HuH-7 (cell line): ENCODE measurements around the gene AHRR.
A peak's percentile ranks its signal among the peaks of the same experiment; 100 is the strongest.
"Not testable (repeated sequence)": the region's sequence is repeated elsewhere in the genome, so short reads cannot be mapped to it uniquely, and the experiment has no call there.

Experiments used
- DNase-seq: peaks from one replicate; pipeline ENCODE4 v3.0.0; 2011; ENCODE audit warnings: low spot score

Gene AHRR

DNA sequence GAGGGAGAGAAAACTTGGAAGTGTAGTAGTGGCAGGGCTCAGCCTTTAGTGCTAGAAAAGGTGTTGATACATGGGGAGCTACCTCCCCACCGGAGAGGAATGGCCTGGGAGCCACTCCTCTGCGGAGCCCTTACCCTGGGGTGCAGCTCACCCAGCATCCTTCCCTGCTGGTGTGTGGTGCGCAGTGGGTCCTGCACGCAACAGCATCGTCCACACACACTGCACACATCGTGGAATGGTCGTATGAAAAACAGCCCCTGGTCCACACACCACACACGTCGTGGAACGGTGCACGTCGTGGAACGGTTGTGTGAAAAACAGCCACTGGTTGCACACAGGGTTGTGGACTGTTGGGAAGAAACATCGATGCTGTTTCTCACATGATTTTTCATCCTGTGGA is 16.1 kb upstream of the AHRR start:
- DNase-seq: no peak

DNA sequence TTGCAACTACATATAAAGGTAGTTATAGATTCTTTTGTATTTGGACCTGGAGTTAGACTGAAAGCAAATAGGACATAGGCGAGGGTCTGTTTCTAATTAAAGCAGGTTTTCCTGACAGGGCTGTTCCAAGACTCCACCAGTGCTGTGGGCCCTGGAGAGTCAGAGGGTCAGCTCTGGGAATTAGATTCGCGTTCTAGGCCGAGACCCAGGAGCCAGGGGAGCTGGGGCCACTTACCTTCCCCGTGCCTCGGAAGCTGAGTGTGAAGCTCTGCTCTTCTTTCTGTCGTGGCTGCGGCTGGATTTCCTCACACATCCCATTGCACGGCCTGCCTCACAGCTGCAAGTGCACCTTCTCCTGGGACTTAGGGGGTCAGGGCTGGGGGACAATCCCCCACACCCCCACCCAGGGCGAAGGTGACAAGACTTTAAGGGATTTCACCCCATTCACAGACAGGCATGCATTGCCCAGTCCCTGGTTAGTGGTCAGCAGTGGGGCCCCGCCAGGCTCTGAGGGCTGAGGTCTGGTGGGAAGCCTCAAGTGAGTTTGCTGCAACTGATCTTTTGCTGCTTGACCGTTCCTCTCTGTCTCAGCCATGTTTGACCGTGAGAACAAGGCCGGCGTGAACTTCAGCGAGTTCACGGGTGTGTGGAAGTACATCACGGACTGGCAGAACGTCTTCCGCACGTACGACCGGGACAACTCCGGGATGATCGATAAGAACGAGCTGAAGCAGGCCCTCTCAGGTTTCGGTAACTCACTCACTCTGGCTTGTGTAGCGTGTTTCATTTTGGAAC is 15.3 kb upstream of the AHRR start:
- DNase-seq: no peak

DNA sequence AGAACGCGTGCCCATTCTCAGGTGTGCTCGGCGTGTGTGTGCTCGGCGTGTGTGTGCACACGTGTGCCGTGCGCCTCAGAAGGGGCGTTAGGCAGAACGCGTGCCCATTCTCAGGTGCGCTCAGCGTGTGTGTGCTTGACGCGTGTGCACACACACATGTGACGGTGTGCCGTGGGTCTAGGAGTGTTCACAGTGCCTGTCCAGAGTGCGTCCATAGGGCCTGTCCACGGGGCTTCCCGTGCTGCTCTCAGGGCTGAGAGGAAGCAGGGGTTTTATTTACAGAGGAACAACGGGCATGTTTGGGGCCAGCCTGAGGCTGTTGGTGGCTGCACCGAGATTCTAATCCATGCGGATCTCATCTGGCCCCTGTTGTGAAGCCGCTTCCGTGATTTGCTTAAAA is 14.2 kb upstream of the AHRR start:
- no peak for DNase-seq

DNA sequence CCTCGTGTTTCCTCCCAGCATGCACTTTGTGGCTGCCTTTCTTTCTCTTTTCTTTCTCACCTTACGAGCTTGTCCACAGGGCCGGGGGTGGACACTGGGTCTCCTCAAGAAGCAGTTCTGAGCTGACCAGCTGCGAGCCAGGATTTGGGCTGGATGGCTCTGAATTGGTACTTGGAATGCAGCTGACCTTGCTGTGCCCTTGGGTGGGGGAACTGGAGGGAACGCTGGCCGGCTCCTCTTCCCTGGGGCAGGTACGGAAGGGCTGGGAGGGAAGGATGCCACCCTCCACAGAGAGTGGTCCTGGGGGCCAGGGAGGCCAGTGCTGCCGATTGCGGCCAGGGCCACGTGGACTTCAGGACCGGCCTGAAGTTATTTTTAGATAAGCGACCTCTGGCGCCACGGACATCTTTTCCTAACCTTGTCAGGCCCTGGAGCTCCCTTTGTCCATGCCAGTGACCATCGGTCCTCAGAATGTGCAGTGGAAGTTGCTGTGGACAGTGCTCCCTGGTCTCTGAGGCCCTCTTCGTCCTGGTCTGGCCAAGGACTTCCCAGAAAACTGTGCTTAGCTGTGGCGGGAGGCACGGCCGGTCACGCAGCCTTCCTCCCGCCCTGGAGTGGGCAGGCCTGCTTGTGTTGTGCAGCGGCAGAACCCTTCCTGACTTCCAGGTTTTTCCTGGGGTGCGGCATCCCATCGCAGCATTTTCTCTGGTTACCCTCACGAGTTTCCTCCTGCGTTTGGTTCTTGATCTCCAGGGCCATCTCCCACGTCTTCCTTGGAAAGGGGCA is 13.5 kb upstream of the AHRR start:
- DNase-seq: no peak

DNA sequence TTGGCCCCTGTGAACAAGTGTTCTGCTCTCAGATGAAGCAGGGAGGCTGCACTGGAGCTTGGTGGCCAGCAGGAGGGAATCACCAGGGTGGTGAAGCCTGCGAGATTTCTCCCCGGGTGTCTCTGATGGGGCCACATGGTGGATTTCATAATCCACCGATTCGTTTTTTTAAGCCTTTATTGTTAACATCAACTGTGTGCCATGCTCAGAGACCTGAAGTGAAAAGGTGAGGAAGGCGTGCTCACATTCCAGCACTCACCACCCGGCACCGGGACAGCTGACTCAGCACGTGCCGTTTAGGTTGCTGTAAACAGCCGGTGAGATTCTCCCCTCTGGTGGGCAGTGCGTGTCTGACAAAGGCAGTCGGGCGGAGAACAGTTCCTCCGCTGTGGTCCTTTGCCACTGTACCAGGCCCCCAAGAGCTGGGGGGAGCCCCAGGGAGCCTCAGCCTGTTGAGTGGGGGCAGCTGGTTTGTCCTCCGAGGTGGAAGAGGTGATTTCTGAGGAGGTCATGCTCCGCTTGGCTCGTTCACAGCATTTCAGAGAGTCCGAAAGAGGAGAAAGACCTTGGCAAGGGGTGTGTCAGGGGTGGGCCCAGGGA is 12.7 kb upstream of the AHRR start:
- DNase-seq: no peak

DNA sequence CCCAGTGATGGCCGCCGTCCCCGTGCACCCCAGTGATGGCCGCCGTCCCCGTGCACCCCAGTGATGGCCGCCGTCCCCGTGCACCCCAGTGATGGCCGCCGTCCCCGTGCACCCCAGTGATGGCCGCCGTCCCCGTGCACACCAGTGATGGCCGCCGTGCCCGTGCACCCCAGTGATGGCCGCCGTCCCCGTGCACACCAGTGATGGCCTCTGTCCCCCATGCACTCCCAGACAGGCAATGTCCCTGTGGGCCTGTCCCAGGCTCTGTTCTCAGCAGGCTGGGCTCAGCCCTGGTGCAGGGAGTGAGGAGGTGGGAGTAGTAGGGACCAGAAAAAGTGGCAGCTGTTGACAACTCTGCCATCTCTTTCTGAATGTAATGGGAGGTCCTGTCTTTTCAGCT is 11.7 kb upstream of the AHRR start:
- not testable (repeated sequence) for DNase-seq

DNA sequence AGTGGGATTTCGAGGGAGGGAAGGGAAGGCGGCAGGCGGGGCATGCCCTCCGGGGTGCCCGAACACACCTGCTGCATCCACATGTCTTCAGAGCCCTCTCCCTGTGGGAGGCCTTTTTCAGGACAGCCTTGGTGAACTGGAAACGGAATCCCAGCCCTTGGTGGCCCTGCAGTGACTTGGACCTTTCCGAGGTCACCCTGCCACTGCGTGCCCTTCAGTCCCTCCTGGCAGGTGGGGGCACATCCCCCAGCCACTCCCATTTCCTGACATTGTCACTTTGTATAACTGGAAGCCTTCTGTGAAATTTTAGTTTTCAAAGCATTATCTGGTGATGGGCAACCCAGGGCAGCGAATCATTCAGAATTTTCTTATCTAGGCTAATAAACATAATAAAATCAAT is 11.0 kb upstream of the AHRR start:
- no peak for DNase-seq

DNA sequence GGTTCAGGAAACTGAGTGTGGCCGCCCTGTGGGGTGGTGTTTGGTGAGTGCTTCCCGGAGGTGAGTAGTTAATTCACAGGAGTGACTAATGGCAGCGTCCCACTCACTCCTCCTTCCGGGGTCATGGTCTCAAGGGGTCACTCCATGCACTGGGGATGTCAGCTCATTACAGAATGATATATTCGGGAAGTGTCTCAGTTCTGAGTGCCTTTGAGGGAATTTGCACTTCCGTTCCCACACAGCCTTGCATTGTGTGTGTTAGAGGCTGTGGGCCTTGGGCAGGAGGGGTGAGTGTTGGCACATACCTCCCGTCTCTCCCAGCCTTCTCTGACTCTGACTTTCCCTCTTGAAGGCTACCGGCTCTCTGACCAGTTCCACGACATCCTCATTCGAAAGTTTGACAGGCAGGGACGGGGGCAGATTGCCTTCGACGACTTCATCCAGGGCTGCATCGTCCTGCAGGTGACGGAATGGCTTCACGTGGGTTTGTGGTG is 10.5 kb upstream of the AHRR start:
- DNase-seq: no peak

DNA sequence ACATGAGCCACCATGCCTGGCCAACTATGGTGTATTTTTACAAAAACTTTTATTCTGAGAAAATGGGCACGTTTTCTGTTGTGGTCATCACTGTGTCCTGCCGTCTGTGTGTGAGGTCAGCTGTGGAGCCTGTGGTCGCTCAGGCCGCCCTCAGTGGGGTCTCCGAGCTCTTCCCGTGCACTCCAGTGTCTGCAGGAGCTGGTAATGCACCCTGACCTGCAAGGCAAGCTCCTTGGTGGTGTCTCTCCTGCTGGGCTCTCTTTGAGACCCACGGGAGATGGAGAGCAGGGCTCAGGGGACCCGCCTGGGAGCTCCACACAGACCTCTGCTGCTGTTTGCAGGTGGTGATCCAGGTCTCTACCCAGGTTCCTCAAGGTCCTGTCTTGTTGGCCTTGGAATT is 9.6 kb upstream of the AHRR start:
- DNase-seq: no peak

DNA sequence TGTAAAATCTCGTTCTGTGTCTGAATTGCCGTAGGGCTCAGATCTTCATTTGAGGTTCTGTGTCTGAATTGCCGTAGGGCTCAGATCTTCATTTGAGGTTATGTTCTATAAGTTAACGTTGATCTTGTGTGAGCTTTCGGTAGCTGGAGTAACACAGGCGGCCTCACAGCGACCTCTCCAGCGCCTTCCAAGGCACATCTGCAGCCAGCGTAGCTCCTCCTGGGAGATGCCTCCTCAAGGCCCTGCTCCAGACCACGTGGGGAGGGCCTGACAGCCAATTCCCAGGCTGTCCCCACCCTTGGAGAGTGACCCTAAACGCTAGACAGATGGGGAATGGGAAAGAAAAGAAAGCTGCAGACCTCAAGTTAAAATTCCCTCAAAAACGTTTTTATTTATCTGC is 8.7 kb upstream of the AHRR start:
- DNase-seq: no peak

DNA sequence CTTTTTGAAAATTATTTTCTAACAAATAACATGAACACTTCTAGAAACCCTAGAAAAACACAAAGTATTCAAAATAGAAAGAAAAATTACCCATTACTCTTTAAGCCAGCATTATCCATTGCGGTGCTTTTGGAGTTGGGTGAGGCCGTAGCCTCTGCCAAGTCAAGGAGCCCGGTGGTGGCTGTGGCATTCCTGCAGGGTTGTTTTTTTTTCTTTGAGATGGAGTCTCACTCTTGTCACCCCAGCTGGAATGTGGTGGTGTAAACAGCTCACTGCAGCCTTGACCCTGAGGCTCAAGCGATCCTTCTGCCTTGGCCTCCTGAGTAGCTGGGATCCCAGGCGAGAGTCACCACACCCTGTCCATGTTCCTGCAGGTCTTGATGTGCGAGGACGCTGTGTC is 8.2 kb upstream of the AHRR start:
- DNase-seq: no peak

DNA sequence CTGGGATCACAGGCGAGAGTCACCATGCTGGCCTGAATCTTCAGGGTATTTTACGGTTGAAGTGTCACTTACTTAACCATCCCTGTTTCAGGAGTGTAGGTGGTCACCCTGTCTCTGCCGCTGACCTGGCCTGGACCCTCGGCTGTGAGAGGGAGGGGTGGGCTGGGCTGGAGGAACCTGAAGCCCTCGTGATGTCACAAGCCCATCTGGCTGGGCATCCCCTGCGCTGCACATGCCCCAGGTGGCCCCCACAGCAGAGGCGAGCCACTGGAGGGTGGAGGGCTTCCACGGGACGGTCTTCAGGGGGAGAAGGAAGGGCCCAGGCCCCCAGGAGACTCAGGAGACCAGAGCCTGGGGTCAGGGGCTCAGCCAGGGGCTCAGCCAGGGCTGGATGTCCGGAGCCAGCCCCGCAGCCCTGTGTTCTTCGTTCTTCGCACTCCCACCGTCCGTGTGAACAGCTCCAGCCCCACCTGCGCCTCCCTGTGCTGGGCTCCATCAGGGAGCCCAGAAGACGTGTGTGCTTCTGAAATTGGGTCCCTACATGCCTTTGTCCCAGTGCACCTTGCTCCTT is 7.6 kb upstream of the AHRR start:
- DNase-seq: no peak

DNA sequence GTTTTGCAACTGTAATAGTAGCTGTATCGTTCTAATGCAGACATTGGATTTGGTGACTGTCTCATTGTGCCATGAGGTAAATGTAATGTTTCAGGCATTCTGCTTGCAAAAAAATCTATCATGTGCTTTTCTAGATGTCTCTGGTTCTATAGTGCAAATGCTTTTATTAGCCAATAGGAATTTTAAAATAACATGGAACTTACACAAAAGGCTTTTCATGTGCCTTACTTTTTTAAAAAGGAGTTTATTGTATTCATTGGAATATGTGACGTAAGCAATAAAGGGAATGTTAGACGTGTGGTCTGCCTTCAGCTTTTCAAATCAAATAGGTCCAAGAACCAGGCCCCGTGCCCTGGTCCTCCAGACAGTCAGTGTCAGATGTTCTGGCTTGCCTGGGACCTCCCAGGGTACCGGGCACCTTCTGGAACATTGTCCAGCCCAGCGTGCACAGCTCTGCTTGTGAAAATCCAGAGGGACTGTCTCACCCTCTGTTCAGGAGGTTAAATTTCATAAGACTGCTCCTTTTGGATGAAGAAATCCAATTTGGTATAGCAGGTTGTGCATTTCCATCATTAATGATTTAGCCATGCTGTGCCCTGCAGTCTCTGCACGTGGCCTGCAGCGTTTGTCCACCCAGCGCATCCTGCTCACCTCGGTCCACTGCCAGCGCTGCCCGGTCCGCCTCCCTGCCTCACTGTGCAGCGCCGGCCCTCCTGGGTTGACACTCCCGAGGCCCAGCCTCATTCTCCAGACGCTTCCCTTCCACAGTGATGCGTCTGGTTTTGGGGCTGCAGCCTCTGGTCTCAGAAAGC is 6.6 kb upstream of the AHRR start:
- DNase-seq: no peak

DNA sequence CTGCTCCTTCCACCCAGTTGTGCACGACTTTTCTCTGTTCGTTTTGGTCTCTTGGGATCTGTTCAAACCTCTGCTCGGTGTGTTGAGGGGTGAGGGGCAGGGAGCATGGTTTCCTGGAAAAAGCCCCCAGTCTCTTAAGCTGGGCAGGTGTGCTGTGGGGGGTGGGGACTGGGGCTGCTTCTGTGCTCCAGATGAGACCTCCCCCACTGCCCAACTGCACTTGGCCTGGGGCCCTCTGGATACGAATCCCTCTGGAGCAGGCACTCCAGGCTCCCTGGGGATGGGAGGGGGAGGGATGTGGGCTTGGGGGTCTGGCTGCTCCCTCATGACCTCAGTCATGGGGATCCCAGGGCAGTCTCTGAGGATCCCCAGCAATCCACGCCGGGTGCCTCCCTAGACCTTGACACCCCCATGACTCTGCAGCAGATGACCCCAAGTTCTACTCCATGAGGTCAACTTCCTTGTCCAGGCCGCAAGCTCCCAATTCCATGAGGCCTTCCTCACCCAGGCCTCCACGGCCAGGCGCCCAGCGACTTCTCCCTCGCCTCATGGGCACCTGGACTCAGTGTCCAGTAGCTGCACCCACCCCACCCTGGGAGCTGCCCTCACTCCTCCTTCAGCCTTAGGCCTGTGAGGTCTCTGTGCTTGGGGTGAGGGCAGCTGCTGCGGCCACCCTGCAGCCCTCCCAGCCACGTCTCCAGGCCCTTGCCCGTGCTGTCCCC is 5.9 kb upstream of the AHRR start:
- no peak for DNase-seq

DNA sequence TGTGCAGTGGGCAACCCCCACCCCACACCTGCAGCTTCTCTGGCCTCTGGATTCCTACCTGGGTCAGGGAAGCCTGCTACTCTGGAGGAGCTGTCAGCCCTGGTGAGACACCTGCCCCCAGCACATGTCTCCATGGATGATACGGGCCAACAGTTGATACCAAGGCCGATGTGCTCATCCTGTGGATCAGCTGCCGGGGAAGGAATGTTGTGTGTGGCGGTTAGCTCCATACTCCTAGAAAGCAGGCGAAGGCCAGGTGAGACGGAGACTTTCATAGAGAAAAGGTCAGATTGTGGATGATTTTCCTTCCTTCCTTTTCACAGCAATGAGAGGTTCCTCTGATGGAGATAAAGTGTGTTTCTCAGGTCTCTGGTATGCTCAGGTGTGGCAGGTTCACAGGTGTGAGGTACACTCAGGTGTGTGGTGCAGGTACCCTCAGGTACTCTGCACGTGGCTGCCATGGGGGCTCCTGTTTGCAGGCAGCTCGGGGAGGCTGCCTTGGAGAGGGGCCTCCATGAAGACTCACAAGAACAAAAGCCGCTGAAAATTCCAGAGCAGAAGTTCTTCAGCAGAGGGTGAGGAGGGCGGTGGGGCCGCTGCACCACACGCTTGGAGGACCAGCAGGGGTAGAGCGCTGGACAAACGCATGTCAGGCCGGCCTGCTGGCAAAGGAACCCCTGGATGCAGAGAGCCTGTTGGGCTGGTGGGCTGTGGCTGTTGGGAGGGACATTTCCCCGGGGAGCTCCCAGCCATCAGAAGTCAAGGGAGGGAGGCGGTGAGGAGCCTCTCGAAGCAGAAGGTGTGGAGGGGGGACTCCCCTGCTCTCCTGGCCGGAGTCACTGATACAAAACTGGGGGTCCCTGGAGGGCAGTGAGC is 5.1 kb upstream of the AHRR start:
- no peak for DNase-seq

DNA sequence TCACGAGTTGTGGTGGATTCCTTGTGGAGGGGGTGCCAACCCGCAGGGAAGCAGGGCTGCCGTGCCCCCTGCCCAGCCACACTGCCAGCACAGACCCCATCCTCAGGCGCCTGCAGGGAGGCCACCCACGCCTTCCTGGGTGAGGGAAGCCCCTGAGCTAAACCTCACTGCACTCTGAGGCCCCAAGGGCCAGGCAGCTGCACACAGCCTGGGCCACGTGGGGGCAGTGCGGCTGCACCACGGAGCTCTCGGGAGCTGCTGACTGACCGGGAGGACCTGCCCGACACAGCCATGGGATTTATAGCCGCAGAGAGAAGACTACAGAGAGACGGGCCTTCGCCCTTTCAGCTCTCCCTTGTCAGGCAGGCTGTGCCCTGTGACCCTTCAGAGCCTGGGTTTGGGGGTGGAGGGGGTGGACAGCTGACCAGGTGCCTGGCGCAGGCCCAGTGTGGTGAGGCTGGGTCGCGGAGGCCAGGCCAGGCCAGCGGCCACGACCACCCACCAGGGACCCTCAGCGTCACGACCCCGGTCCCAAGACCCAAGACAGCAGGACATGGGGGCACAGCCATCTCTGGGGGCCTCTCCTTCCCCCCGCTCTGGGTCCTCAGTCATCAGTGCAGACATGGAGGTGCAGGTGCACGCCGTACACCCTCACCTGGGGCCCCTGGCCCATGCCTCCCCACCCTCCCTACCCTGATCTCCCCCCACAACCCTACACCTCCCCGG is 4.3 kb upstream of the AHRR start:
- peak; percentile 92 for DNase-seq

DNA sequence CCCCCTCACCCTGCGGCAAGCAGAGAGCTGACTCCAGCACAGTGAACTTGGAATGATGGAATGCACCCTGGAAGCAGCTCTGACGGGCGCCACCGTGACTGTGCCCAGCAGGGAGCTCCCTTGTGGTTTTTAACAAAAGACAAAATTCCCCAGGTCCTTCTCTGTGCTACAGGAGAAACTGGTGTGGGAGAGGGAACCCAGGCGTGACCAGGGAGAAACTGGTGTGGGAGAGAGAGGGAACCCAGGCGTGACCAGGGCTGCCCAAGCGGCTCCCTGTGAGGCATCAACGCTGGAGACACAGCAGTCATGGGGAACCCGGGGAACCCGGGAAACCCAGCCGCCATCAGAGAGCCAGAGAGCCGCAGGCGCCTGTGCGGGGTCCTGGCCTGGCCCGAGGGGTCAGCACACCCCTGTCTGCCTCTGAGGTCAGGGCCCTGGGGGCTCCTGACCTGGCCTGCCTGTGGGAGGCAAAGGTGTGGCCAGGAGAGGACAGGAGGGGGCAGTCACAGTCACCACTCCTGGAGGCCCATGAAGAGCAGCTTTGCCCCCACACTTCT is 3.1 kb upstream of the AHRR start:
- no peak for DNase-seq

DNA sequence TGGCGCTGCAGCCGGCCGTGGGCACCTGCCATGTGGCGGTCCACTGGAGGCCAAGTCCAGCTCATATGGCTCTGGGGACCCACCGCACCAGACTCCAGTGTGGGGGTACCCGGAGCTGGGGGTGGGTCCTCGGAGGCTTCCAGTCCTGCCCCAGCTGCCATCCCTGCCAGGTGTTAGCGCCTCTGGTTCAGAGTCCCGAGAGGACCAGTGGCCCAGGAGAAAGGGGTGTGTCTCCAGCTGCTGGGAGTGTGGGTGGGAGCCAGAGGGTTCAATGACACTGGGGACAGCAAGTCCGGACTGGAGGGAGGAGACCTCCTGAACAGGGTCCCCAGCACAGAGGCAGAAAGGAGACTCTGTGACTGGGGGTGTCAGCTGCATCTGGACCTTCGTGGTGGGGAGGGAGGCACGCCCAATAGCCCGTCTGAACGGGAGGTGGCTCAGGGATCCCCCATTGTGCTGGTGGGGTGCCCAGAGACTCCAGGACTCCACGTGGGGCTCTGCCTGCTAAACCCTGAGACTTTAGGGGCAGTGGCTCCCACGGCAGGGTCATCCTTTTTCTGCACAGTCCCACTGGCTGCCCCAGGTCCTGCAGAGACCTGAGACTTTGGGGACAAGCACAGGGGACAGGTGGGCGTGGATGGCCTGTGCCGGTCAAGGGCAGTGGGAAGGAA is 2.4 kb upstream of the AHRR start:
- no peak for DNase-seq
